ENCODE results near the gene BRICD5.
"Not testable (repeated sequence)": the region's sequence is repeated elsewhere in the genome, so short reads cannot be mapped to it uniquely, and the experiment has no call there.

BRICD5 gene

DNA sequence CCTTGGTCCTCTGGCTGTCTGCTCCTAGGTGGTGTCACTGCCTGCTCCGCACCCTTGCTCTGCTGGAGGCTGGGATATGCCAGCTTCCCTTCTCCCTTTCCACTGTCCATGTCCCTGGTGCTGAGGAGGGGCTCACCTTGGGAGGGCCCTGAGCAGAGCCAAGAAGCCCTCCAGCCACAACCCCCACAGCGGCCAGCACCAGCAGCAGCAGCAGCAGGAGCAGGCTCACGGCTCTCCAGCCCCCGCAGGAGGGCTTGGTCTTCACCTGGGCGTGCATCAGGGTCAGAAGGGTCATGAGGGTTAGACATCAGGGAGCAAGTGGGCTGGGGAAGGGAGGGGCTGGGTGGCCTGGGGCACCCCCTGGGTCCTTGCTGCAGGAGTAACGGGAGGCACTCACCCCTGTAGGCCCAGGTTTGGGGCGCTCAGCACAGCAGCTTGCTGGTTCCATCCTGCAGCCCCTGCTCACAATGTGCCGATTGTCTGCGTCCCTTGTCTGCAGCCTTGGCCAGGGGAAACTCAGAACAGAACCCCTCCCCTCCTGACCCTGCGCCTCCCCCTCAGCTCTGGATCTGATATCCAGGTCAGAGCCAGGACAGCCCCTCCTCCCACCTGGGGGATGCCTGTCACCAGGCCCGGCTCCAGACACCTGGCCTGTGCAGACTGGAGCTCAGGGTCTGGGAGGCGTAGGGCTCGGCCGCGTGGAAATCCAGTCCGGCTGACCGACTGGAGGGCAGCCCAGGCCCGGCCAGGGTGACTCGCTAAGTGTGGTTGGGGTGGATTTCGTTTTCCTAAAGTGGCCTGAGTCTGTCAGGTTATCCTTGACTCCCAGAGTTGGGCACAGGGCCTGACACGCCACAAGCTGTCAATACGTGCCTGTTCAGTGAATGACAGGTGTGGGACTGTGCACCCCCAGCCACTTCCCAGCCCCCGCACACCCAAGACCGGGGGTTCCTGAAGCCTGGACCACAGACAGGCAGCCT is at the start of gene BRICD5:
Gene BRICD5 (minus strand): TSS at position 478 of the 980 bp plus-strand sequence. CDS start 30 bp downstream, at position 448.
- no peak for DNase-seq

DNA sequence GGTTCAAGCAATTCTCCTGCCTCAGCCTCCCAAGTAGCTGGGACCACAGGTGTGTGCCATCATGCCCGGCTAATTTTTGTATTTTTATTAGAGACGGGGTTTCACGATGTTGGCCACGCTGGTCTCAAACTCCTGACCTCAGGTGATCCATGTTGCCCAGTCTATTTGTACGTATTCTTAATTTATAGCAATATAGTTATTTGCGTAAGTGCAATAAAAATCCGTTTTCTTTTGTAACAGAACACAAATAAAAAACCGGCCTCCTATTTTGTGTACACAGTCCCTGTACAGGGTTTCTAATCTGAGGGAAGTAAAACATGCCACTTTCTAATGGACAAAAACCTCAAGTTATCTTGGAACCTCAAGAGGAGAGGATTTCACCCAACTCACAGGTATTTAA is 49.6 kb upstream of the BRICD5 start:
- DNase-seq: no peak

GRCh38 chr16:2258530-2258929 is 47.9 kb upstream of the BRICD5 start:
- not testable (repeated sequence) for DNase-seq

DNA sequence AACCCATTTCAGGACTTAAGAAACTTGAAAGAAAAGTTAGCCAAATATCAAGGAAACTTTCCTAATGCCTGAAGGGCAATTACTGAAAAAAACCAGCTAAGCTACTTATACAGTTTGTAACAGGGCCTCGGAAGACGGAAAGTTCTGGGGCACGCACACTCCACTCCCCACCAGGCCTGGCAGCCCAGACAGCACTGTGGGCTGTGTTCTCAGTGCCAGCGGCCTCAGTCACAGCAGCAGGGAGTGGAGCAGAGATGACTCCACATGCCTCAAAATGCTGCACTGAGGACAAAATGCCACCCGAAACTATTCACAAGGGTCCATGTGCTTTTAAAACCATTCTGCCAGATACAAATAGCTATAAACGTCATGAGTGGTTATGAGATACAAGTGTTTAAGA is 47.1 kb upstream of the BRICD5 start:
- no peak for DNase-seq

DNA sequence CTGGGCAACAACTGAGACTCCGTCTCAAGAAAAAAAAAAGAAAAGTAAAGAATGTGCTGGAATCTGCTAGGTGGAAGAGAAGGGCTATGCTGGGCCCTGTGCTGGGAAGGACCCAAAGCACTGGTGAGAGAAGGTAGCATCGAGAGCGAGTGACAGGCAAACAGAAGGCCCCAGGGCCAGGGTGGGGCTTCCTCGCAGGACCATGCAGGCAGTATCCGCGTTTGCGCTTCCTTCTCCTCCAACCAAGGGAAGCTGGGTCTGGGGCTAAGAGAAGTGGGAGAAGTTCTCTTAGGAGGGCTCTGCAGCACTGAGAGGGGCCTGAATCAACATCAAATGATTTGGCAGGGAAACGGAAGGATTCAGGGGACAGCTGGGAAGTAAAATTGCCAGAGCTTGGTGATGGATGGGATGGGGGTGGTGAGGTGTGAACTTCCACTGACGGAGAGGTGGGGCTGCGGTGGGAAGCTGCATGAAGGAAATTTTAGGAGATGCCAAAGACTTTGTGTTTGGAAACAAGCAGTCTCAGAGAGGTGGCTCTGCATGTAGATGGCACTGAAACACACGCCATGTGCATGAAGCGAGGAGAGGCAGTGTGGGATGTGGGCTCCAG is 46.0 kb upstream of the BRICD5 start:
- no peak for DNase-seq

GRCh38 chr16:2253293-2253692 is 42.6 kb upstream of the BRICD5 start:
- no peak for DNase-seq

- no peak for DNase-seq
Observed at GRCh38 chr16:2252806-2253148, 42.1 kb upstream of the BRICD5 start.

DNA sequence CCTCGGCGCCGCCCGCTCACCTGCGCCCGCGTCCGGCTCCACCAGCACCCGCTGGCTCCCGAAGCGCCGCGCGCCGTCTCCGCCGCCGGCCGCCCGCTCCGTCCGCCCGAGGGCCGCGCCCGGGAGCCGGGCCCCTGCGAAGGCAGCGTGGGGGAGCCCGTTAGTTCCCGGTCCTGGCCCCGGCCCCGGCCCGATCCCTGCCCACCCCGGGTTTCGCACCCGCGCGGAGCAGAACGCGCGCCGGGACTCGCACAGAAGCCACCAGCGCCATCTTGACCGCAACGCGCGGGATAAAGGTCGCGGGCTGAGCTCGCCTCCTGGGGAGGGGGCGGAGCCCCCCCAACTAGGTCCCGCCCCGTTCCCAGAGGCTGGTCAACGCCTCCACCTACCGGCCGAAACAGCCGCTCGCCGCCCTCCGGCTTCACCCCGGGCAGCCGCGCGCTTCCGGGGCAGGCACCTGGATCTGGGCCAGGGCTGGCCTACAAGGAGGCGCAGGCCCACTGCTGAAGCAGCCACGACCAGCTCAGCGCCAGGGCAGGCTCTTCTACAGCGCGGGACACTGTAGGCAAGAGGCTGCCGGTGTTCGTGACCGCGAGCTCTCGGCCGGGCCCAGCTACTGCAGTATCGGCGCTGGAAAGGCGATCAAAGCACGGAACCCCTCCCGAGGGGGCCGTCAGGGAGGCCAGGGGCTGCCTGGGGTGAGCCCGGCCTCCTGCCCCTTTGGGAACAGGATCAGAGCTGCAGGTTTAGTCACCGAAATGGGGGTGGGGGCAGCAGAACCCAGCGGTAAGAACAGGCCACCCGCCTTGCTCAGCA is 40.8 kb upstream of the BRICD5 start, which contains the start of gene ECI1:
Gene ECI1 (minus strand): TSS at position 292 of the 816 bp plus-strand sequence. CDS start 21 bp downstream, at position 271.
- peak; percentile 56 to 79 for DNase-seq

DNA sequence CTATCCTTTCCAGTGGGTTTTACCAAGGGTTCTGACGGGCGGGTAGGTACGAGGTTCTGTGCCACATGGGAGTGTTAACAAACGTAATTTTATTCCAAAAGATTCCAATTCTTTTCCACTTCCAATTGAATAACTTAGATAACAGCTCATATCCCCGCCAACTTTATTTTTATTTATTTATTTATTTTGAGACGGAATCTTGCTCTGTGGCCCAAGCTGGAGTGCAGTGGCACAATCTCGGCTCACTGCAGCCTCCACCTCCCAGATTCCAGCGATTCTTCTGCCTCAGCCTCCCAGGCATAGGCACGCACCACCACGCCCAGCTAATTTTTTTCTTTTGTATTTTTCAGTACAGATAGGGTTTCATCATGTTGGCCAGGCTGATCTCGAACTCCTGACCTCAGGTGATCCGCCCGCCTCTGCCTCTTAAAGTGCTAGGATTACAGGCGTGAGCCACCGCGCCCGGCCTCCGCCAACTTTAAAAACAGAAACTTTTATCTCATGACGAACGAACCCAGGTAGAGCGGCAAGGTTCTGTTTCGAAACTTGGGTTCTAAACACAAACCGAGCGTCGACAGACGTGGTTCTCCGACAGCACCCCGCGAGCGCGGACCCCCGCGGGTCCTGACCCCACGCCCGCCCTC is 40.1 kb upstream of the BRICD5 start:
- peak in 1 of 2 experiments; percentile 23 for DNase-seq

GRCh38 chr16:2246301-2246885 is 35.7 kb upstream of the BRICD5 start:
- DNase-seq: no peak

- DNase-seq: no peak
Observed at GRCh38 chr16:2244926-2245795, 34.5 kb upstream of the BRICD5 start.

DNA sequence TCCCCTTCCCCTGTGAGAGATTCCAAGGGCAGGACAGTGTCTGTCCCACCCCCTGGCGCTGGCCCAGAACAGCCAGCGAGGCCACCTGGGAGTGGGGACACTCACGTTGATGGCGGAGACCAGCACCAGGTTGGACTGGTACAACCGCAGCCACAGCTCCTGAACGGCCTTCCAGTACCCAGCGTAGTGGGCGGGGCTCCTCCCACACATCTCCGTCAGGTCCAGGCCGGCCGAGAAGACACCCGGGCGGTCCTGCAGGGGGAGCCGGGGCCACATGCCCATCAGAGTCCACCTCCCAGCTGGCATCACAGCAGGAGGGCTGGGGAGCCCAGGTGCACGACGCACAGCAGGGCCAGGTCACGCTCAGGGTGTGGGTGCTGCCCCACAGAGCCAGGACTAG is 33.6 kb upstream of the BRICD5 start:
- DNase-seq: no peak

DNA sequence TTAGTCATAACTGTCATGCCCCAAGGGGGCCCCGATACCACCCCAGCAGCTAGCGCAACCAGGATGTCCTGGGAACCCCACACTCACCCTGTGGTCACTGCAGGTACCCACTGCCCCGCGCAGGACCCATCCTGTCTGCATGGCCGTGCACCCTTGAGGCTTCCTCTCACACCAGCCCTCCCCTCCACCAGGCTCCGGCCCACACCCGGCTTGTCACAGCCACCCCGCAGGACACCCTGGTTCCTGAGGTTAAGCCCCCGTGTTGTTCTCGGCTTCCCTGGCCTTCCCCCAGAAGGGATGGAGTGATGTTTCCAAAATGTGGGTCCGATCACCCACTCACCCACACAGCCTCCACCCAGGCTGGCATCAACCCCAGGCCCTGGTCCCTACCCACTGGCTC is 33.1 kb upstream of the BRICD5 start:
- DNase-seq: no peak

DNA sequence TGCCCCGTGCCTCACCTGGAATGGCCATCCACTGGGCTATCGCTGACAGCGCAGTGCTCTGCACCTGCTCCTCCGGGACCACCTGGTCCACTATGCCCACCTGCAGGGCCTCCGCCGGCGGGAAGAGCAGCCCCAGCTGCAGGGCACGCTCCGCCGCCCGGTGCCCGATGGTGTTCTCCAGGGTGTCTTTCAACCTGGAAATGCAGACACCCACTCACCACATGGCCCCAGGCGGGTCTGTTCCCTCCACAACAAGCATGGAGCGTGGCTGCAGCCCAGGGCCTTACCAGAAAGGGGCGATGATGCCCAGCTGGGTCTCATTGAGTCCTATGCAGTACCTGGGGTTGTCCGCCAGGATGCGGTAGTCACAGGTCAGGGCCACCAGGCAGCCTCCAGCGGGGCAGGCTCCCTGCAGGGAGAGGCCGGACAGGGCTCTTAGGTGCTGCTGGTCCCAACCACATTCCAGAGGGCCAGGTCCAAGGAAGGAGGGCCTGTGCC is 32.4 kb upstream of the BRICD5 start:
- DNase-seq: no peak

- DNase-seq: no peak
Observed at GRCh38 chr16:2242598-2242997, 31.9 kb upstream of the BRICD5 start.

DNA sequence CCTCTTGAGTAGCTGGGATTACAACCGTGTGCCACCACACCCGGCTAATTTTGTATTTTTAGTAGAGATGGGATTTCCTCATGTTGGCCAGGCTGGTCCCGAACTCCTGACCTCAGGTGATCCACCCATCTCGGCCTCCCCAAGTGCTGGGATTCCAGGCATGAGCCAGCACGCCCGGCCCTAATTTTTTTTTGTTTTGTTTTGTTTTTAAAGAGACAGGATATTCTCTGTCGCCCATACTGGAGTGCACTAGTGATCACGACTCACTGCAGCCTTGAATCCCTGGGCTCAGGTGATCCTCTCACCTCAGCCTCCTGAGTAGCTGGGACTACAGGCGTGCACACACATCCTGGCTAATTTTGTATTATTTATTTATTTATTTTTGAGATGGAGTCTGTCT is 29.7 kb upstream of the BRICD5 start:
- DNase-seq: not testable (repeated sequence)

DNA sequence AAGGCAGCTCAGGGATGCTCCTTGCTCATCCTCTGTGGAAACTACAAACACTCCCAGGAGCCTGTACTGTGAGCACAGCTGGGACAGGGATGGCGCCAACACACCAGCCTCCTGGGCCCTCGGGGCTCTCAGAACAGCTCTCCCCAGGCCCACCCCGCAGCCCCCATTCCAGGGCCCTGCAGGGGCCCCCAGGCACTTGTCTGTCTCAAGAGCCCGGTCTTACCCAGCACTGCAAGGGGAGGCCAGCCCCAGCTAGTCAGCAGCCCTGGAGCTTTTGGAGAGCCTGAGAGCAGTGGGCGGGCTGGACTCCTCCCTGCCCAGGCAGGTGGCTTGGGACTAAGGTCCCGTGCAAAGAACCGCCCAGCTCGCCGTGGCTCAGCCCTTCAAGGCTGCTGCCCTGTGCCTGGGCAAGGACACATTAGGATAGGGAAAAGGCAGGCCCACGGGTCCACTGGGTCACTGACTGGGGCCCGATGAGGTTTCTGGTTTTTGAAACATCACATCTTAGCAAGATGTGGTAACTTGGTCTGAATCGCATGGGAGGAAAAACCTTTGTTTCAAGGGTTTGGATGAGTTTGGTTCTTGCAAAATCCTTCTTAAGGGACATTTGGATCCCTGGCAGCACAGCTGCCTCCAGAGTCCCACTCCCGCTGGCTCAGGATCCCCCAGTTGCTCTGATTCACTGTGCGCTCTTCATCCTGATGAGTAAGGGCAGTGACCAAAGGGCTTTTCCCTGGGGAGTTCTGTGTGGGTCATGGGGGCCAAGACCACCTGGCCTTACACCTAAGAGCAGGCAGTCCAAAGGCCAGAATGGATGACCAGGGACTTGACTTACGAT is 28.4 kb upstream of the BRICD5 start:
- no peak for DNase-seq

- DNase-seq: no peak
Observed at GRCh38 chr16:2238150-2238837, 27.6 kb upstream of the BRICD5 start.

DNA sequence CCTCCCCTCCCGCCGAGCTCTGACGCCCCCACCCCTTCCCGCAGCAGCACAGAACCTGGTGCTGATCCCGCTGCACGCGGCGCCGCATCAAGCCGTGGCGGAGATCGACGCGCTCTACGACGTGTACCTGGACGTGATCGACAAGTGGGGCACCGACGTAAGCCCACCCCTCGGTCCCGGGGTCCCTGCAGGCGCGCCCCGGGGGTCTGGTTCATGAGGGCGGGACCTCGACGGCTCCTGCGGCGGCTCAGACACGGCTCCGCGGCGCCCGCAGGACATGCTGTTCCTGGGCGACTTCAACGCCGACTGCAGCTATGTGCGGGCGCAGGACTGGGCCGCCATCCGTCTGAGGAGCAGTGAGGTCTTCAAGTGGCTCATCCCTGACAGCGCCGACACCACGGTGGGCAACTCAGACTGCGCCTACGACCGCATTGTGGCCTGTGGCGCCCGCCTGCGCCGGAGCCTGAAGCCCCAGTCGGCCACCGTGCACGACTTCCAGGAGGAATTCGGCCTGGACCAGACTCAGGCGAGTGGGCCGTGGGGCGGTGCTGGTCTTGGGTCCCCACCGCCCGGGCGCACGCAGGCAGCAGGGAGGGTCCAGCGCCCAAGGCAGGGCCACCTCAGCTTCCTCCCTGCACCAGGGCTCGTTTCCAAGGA is 27.0 kb upstream of the BRICD5 start:
- no peak for DNase-seq
